HepG2 (cell line): ENCODE data around the gene CSNK1E. TPM values are rescaled to one million over a fixed set of nuclear protein-coding genes. Genes with fewer than 3 reads are reported as not detected.
A peak's percentile ranks its signal among the peaks of the same experiment; 100 is the strongest.

Experiments
- AHR ChIP-seq: IDR thresholded peaks from 2 replicates; pipeline ENCODE4 v1.6.1; 2018; ENCODE audit warnings: missing genetic modification reagents, missing compliant biosample characterization
- BHLHE40 ChIP-seq: IDR thresholded peaks from 2 replicates; pipeline ENCODE4 v1.6.1; 2011; ENCODE audit warnings: low read length, improper control_type of control experiment
- HMGXB4 ChIP-seq, 2 experiments: sonication (generic) in 1 of 2; formaldehyde crosslinking in 1 of 2; IDR thresholded peaks; 2 replicates each; pipeline versions ENCODE4 v1.4.0 to v1.6.1; 2018 to 2020; ENCODE audit warnings: missing genetic modification reagents in 2 of 2, borderline replicate concordance in 1 of 2, low read depth in 1 of 2, mild to moderate bottlenecking in 1 of 2, missing biosample characterization in 1 of 2
- NFYB ChIP-seq: sonication (generic); formaldehyde crosslinking; IDR thresholded peaks from 2 replicates; pipeline ENCODE4 v1.4.0; 2020; ENCODE audit warnings: missing genetic modification reagents
- ZMAT5 ChIP-seq: sonication (generic); formaldehyde crosslinking; IDR thresholded peaks from 2 replicates; pipeline ENCODE4 v1.5.0; 2020; ENCODE audit warnings: mild to moderate bottlenecking, low read depth, missing genetic modification reagents, borderline replicate concordance
- ZNF317 ChIP-seq: sonication (generic); formaldehyde crosslinking; IDR thresholded peaks from 2 replicates; pipeline ENCODE4 v1.5.0; 2020; ENCODE audit warnings: mild to moderate bottlenecking, missing genetic modification reagents
- ZNF432 ChIP-seq: sonication (generic); formaldehyde crosslinking; IDR thresholded peaks from 2 replicates; pipeline ENCODE4 v1.5.0; 2020; ENCODE audit warnings: missing genetic modification reagents, mild to moderate bottlenecking, borderline replicate concordance
- ZNF670 ChIP-seq: sonication (generic); formaldehyde crosslinking; IDR thresholded peaks from 2 replicates; pipeline ENCODE4 v1.8.0; 2022; ENCODE audit warnings: mild to moderate bottlenecking, missing genetic modification reagents, borderline replicate concordance
- polyA plus RNA-seq, 8 experiments: library from polyadenylated mRNA; depleted of rRNA in 3 of 8; stranded (reverse) in 7 of 8; unstranded in 1 of 8; fragments of >200 nt; fragmentation: Illumina TruSeq in 4 of 8; extraction: Trizol in 4 of 8; gene quantifications; 2 replicates each; pipeline versions ENCODE4 v1.2.1 to v1.2.3, GENCODE V29; 2011 to 2016; ENCODE audit warnings: low read depth in 4 of 8, missing spikeins in 1 of 8, mixed read lengths in 1 of 8; ENCODE audit not compliant: insufficient read depth in 1 of 8
- total RNA-seq, 5 experiments: library from RNA; depleted of rRNA; stranded (reverse); fragments of >200 nt; fragmentation: Illumina TruSeq; extraction: Trizol; gene quantifications; 2 replicates each; pipeline ENCODE4 v1.2.3, GENCODE V29; 2016; ENCODE audit warnings: low read depth in 1 of 5
- TF ChIP-seq, protein P1 (sequence below): sonication (generic); formaldehyde crosslinking; IDR thresholded peaks from 2 replicates; pipeline ENCODE4 v1.4.0; 2020; ENCODE audit warnings: mild to moderate bottlenecking, missing genetic modification reagents
- TF ChIP-seq, protein P2 (sequence below): sonication (generic); formaldehyde crosslinking; IDR thresholded peaks from 2 replicates; pipeline ENCODE4 v1.4.0; 2020; ENCODE audit warnings: missing genetic modification reagents, borderline replicate concordance
- TF ChIP-seq, protein P3 (sequence below): IDR thresholded peaks from 2 replicates; pipeline ENCODE4 v1.6.1; 2016; ENCODE audit warnings: missing biosample characterization, missing genetic modification reagents, low read depth

Gene CSNK1E
- total and polyA plus RNA-seq, 2 of the 13 experiments (the other 11 are each of a cell fraction or from before 2014, with no cell fraction given), result 34.7 to 129 TPM

GRCh38 chr22:38353142-38353629, 36.0 kb upstream of the CSNK1E start (continued):
- TF ChIP-seq, protein P1, sequence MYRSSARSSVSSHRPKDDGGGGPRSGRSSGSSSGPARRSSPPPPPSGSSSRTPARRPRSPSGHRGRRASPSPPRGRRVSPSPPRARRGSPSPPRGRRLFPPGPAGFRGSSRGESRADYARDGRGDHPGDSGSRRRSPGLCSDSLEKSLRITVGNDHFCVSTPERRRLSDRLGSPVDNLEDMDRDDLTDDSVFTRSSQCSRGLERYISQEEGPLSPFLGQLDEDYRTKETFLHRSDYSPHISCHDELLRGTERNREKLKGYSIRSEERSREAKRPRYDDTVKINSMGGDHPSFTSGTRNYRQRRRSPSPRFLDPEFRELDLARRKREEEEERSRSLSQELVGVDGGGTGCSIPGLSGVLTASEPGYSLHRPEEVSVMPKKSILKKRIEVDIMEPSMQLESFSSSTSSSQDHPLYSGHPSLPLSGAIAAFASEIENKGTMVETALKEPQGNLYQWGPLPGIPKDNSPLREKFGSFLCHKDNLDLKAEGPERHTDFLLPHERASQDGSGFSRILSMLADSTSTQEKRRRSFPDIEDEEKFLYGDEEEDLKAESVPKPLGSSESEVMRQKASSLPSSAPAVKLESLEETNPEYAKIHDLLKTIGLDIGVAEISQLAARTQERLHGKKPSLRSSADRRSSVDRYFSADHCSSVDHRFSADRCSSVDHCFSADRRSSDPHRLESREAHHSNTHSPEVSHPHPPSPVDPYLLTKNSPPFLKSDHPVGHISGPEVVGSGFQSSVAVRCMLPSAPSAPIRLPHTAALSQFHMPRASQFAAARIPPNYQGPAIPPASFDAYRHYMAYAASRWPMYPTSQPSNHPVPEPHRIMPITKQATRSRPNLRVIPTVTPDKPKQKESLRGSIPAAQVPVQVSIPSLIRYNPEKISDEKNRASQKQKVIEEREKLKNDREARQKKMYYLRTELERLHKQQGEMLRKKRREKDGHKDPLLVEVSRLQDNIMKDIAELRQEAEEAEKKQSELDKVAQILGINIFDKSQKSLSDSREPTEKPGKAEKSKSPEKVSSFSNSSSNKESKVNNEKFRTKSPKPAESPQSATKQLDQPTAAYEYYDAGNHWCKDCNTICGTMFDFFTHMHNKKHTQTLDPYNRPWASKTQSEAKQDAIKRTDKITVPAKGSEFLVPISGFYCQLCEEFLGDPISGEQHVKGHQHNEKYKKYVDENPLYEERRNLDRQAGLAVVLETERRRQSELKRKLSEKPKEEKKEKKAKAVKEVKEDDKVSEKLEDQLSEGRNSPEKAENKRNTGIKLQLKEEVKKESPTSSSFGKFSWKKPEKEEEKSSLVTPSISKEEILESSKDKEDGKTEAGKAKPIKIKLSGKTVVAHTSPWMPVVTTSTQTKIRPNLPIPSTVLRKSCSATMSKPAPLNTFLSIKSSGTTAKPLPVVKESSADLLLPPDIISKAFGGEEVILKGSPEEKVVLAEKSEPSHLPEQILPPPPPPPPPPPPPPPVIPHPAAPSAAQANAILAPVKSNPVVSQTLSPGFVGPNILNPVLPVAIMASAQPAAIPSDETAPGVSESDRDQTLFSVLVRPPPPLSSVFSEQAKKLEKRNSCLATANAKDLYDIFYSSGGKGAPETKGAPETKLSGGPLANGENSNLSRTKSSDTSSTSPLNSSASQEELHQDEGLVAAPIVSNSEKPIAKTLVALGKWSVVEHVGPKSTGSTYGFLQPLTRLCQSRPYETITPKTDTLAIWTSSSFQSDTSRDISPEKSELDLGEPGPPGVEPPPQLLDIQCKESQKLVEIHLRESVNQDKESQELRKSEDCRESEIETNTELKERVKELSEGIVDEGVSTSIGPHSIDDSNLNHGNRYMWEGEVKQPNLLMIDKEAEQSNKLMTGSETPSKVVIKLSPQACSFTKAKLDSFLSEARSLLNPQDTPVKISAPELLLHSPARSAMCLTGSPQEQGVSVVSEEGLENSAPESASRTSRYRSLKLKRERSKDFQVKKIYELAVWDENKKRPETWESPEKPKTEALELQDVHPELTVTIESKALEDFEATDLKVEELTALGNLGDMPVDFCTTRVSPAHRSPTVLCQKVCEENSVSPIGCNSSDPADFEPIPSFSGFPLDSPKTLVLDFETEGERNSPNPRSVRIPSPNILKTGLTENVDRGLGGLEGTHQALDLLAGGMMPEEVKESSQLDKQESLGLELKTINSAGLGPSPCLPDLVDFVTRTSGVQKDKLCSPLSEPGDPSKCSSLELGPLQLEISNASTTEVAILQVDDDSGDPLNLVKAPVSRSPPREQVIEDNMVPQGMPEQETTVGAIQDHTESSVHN (CRISPR knock-in tag), result no peak
- TF ChIP-seq ZNF317 (CRISPR knock-in tag) (no peak), ZMAT5 (no peak), NFYB (no peak), BHLHE40 (no peak), HMGXB4 (CRISPR knock-in tag; IDR thresholded peaks at IDR 0.05; ENCODE audit: borderline replicate concordance in 1 of 2, low read depth in 1 of 2) (peak in 1 of 2 experiments; percentile 55; a peak in 1 of 4 replicates), AHR (0 out of 2 replicates have a peak, but pooled peaks have one; percentile 10), ZNF432 (CRISPR knock-in tag) (no peak), ZNF670 (CRISPR knock-in tag) (no peak)
- TF ChIP-seq, protein P2, sequence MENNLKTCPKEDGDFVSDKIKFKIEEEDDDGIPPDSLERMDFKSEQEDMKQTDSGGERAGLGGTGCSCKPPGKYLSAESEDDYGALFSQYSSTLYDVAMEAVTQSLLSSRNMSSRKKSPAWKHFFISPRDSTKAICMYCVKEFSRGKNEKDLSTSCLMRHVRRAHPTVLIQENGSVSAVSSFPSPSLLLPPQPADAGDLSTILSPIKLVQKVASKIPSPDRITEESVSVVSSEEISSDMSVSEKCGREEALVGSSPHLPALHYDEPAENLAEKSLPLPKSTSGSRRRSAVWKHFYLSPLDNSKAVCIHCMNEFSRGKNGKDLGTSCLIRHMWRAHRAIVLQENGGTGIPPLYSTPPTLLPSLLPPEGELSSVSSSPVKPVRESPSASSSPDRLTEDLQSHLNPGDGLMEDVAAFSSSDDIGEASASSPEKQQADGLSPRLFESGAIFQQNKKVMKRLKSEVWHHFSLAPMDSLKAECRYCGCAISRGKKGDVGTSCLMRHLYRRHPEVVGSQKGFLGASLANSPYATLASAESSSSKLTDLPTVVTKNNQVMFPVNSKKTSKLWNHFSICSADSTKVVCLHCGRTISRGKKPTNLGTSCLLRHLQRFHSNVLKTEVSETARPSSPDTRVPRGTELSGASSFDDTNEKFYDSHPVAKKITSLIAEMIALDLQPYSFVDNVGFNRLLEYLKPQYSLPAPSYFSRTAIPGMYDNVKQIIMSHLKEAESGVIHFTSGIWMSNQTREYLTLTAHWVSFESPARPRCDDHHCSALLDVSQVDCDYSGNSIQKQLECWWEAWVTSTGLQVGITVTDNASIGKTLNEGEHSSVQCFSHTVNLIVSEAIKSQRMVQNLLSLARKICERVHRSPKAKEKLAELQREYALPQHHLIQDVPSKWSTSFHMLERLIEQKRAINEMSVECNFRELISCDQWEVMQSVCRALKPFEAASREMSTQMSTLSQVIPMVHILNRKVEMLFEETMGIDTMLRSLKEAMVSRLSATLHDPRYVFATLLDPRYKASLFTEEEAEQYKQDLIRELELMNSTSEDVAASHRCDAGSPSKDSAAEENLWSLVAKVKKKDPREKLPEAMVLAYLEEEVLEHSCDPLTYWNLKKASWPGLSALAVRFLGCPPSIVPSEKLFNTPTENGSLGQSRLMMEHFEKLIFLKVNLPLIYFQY (CRISPR knock-in tag), result 0 out of 2 replicates have a peak, but pooled peaks have one; percentile 28
- TF ChIP-seq, protein P3, sequence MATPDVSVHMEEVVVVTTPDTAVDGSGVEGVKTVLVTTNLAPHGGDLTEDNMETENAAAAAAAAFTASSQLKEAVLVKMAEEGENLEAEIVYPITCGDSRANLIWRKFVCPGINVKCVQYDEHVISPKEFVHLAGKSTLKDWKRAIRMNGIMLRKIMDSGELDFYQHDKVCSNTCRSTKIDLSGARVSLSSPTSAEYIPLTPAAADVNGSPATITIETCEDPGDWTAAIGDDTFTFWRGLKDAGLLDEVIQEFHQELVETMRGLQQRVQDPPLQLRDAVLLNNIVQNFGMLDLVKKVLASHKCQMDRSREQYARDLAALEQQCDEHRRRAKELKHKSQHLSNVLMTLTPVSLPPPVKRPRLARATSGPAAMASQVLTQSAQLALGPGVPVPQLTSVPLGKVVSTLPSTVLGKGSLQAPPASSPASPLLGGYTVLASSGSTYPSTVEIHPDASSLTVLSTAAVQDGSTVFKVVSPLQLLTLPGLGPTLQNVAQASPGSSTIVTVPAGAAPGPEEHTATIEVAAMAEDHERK (CRISPR knock-in tag), result no peak
